ENCODE data around the gene LGMN.

GRCh38 chr14:92735344-92735743 is 13.1 kb downstream of the LGMN start:
- TF ChIP-seq EZH2 (IDR thresholded peaks at IDR 0.05; ENCODE audit: insufficient read depth, poor library complexity, severe bottlenecking) (no peak), EZH2phosphoT487 (IDR thresholded peaks at IDR 0.05; ENCODE audit: insufficient read depth, low read depth) (no peak)

Measured in GM23248 (cell line).